ENCODE data around the gene SIPA1L3. TPM values are rescaled to one million over a fixed set of nuclear protein-coding genes. Genes with fewer than 3 reads are reported as not detected.

SIPA1L3 gene
- total and polyA plus RNA-seq, 10 of the 15 experiments (the other 5 are each of a cell fraction or from before 2014, with no cell fraction given) = 0.24 to 66.2 (median 19.1) TPM

DNA sequence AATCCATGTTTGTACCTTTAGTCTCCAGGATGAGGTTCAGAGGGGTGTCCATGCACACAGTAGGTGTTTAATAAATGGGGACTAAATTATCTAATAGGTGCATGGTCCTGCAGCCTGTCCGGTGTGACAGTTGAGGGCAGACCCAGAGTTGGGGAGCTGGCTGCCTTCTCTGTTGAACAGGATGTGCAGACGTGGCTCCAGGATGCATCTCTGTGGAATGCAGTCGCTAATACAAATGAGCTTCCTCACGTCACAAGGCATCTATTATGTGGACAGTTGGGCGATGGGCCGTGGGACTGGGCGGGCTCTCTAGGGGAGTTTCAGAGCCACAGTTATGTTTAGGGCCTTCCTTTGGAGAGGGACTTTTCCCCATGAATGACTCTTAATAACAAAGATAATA is 71.0 kb downstream of the SIPA1L3 start:
- DNase-seq (ENCODE audit: low read depth, low spot score) (no peak), ATAC-seq (peak; percentile 54), FAIRE-seq (no peak)
- no peaks in the 10 kb centered on the region; the same call in 2 of the 3 replicates for H3K9me3 ChIP-seq (replicated peaks; ENCODE audit: control insufficient read depth, insufficient read depth, low read length)
- peaks cover 71% of the 10 kb centered on the region for H3K4me1 ChIP-seq (ENCODE audit: control insufficient read depth, insufficient read depth, low read length)
- no TSS peak for BruUV-seq (replicated peaks)
- H3K9ac ChIP-seq (ENCODE audit: control insufficient read depth, insufficient read depth, low read length) = no peak overlapping the region
- RAD21 ChIA-PET (ENCODE audit: unreplicated experiment) = interaction anchor here (0.7 to 5.5 kb wide), 16 partner anchors 10 to 76 kb away, joined by 3 to 38 read pairs (median 6); partner anchors contain the start of genes SIPA1L3 and WDR87
- H3K36me3 ChIP-seq (ENCODE audit: control insufficient read depth in 2 of 2, insufficient read depth in 2 of 2, low read length in 1 of 2) = peaks cover 0 to 5% of the 10 kb centered on the region in 2 experiments; a peak in 2 of 4 replicates
- SMC1A ChIA-PET (ENCODE audit: uncharacterized antibody, unreplicated experiment) = interaction anchor here (1.3 to 6.9 kb wide), 12 partner anchors 9 to 70 kb away, joined by 3 to 48 read pairs (median 13); partner anchors contain the start of genes SIPA1L3 and WDR87
- 38% methylated on average over 7 of the region's 7 CpGs for WGBS (ENCODE audit: insufficient coverage, insufficient replicate concordance, low lambda C conversion rate, missing lambda C conversion rate)
- H3K27ac ChIP-seq (ENCODE audit: control insufficient read depth, insufficient read depth) = peak overlapping the region; percentile 95
- peaks cover 79% of the 10 kb centered on the region for H3K79me2 ChIP-seq (ENCODE audit: control insufficient read depth, insufficient read depth, low read length)
- no peaks in the 10 kb centered on the region for H4K20me1 ChIP-seq (ENCODE audit: control insufficient read depth, insufficient read depth)
- peak overlapping the region; percentile 11; the same call in 1 of the 2 replicates for H3K4me2 ChIP-seq (ENCODE audit: control insufficient read depth, insufficient read depth)
- H3K4me3 ChIP-seq = no peak overlapping the region
- POLR2A ChIA-PET = interaction anchor here (0.7 to 4.4 kb wide), 13 partner anchors 16 to 71 kb away, joined by 3 to 47 read pairs (median 5); partner anchors contain the start of gene SIPA1L3
- no peak overlapping the region for H2AFZ ChIP-seq (ENCODE audit: control insufficient read depth, low read depth, low read length)
- in situ Hi-C loops (cut with MboI) (loop anchor here (5.0 kb wide), 1 partner anchor 66 kb away; no protein-coding TSS in a partner anchor), intact Hi-C loops (cut with micrococcal nuclease; ENCODE audit: unreplicated experiment) (loop anchor here (2.0 to 5.0 kb wide), 3 partner anchors 51 to 71 kb away; no protein-coding TSS in a partner anchor)
- CTCF ChIA-PET = interaction anchor here (1.0 to 2.0 kb wide), 7 partner anchors 9 to 248 kb away, joined by 4 to 13 read pairs (median 4); no protein-coding TSS in a partner anchor
- no peaks in the 10 kb centered on the region for H3K27me3 ChIP-seq (replicated peaks in 1 of 2; ENCODE audit: control insufficient read depth in 2 of 2, insufficient read depth in 2 of 2, low read length in 1 of 2)
- TF ChIP-seq ATF7 (IDR thresholded peaks at IDR 0.05; ENCODE audit: low read depth) = no peak
- TF ChIP-seq, protein P1, sequence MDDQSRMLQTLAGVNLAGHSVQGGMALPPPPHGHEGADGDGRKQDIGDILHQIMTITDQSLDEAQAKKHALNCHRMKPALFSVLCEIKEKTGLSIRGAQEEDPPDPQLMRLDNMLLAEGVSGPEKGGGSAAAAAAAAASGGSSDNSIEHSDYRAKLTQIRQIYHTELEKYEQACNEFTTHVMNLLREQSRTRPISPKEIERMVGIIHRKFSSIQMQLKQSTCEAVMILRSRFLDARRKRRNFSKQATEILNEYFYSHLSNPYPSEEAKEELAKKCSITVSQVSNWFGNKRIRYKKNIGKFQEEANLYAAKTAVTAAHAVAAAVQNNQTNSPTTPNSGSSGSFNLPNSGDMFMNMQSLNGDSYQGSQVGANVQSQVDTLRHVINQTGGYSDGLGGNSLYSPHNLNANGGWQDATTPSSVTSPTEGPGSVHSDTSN (IDR thresholded peaks at IDR 0.05; ENCODE audit: insufficient replicate concordance, low read depth, low read length) = peak; percentile 23
- no peak for TF ChIP-seq NFYA (IDR thresholded peaks at IDR 0.05; ENCODE audit: borderline replicate concordance, low read depth, low read length)
- no peak for TF ChIP-seq HDAC2 (IDR thresholded peaks at IDR 0.05)
- TF ChIP-seq NR2F1 (conservative IDR thresholded peaks at IDR 0.05) = no peak
- TF ChIP-seq TBL1XR1 (IDR thresholded peaks at IDR 0.05; ENCODE audit: low read depth, low read length) = no peak
- TF ChIP-seq WRNIP1 (IDR thresholded peaks at IDR 0.05; ENCODE audit: borderline replicate concordance, low read depth, low read length) = no peak
- TF ChIP-seq, protein P2, sequence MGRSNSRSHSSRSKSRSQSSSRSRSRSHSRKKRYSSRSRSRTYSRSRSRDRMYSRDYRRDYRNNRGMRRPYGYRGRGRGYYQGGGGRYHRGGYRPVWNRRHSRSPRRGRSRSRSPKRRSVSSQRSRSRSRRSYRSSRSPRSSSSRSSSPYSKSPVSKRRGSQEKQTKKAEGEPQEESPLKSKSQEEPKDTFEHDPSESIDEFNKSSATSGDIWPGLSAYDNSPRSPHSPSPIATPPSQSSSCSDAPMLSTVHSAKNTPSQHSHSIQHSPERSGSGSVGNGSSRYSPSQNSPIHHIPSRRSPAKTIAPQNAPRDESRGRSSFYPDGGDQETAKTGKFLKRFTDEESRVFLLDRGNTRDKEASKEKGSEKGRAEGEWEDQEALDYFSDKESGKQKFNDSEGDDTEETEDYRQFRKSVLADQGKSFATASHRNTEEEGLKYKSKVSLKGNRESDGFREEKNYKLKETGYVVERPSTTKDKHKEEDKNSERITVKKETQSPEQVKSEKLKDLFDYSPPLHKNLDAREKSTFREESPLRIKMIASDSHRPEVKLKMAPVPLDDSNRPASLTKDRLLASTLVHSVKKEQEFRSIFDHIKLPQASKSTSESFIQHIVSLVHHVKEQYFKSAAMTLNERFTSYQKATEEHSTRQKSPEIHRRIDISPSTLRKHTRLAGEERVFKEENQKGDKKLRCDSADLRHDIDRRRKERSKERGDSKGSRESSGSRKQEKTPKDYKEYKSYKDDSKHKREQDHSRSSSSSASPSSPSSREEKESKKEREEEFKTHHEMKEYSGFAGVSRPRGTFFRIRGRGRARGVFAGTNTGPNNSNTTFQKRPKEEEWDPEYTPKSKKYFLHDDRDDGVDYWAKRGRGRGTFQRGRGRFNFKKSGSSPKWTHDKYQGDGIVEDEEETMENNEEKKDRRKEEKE (IDR thresholded peaks at IDR 0.05) = no peak
- TF ChIP-seq HDAC6 (IDR thresholded peaks at IDR 0.05; ENCODE audit: unreplicated experiment) = no peak
- peak; percentile 18; the same call in 1 of the 2 replicates for TF ChIP-seq SMARCA5 (IDR thresholded peaks at IDR 0.05)
- TF ChIP-seq, protein P3, sequence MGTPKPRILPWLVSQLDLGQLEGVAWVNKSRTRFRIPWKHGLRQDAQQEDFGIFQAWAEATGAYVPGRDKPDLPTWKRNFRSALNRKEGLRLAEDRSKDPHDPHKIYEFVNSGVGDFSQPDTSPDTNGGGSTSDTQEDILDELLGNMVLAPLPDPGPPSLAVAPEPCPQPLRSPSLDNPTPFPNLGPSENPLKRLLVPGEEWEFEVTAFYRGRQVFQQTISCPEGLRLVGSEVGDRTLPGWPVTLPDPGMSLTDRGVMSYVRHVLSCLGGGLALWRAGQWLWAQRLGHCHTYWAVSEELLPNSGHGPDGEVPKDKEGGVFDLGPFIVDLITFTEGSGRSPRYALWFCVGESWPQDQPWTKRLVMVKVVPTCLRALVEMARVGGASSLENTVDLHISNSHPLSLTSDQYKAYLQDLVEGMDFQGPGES (IDR thresholded peaks at IDR 0.05) = no peak
- TF ChIP-seq DPF2 (IDR thresholded peaks at IDR 0.05) = 0 out of 2 replicates have a peak, but pooled peaks have one; percentile 71
- TF ChIP-seq MXI1 (IDR thresholded peaks at IDR 0.05; ENCODE audit: low read depth, low read length) = no peak
- TF ChIP-seq CBX5 (IDR thresholded peaks at IDR 0.05; ENCODE audit: low read depth) = no peak
- no peak for TF ChIP-seq ZNF24 (IDR thresholded peaks at IDR 0.05)
- TF ChIP-seq GABPA (IDR thresholded peaks at IDR 0.05; ENCODE audit: low read depth) = no peak
- no peak for TF ChIP-seq ZZZ3 (IDR thresholded peaks at IDR 0.05; ENCODE audit: control insufficient read depth, insufficient read length, low read depth)

Measured in GM12878 (cell line).